ENCODE measurements around the gene FSTL5.

Gene FSTL5

GRCh38 chr4:161356351-161356750 is 807.4 kb downstream of the FSTL5 start:
- Histone ChIP-seq H3K9me3 (no peaks in the 10 kb centered on the region), H3K4me3 (ENCODE audit: low read depth, low read length) (no peak overlapping the region), H3K4me1 (no peaks in the 10 kb centered on the region), H3K36me3 (no peaks in the 10 kb centered on the region), H3K27me3 (no peaks in the 10 kb centered on the region)
- TF ChIP-seq CTCF (IDR thresholded peaks at IDR 0.05; ENCODE audit: low read depth, low read length): no peak
- no peak for DNase-seq

- DNase-seq: no peak
- Histone ChIP-seq H3K27me3 (no peaks in the 10 kb centered on the region), H3K36me3 (no peaks in the 10 kb centered on the region), H3K4me1 (no peaks in the 10 kb centered on the region), H3K4me3 (ENCODE audit: low read depth, low read length) (no peak overlapping the region), H3K9me3 (no peaks in the 10 kb centered on the region)
- TF ChIP-seq CTCF (IDR thresholded peaks at IDR 0.05; ENCODE audit: low read depth, low read length): no peak
Measured at GRCh38 chr4:161350946-161351345, 812.9 kb downstream of the FSTL5 start.

DNA sequence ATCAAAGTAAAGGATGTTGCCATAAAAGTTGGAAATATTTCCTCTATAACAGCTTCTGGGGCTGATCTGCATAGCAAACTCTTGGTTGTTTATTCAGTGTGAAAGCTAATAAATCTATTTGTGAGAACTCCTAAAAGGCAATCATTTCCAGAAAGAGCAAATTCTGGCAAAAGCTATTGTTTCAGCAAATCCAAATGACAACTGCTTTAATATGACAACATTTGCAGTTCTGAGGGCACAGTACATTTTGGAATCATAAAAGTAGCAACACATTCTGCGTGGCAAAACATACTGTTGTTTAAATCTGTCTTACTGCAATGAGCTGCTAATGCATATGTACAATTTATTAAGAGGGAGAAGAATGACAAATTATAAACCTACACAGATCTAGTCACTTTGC is 818.1 kb downstream of the FSTL5 start:
- TF ChIP-seq CTCF (IDR thresholded peaks at IDR 0.05; ENCODE audit: low read depth, low read length): no peak
- Histone ChIP-seq H3K27me3 (no peaks in the 10 kb centered on the region), H3K36me3 (no peaks in the 10 kb centered on the region), H3K4me3 (ENCODE audit: low read depth, low read length) (no peak overlapping the region), H3K4me1 (no peaks in the 10 kb centered on the region), H3K9me3 (no peaks in the 10 kb centered on the region)
- no peak for DNase-seq

DNA sequence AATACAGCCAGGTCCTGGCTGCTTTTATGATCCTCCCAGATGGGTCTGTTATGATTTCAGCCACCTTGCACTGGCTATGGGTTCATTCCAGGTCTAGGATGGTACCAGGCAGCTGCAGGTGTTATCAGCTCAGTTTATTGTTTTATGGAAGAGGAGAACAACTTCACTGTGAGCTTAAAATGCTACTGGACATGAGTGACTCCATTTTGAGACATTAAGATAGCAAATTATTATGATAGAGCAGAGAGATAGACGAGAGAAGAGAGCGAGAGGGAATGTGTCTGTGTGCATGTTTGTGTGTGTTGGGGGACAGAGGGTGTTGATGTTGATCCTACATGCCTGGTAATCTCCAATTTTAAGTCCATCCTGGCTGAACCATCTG is 820.2 kb downstream of the FSTL5 start:
- no peaks in the 10 kb centered on the region for H3K9me3 ChIP-seq
- no peaks in the 10 kb centered on the region for H3K4me1 ChIP-seq
- H3K4me3 ChIP-seq (ENCODE audit: low read depth, low read length): no peak overlapping the region
- TF ChIP-seq CTCF (IDR thresholded peaks at IDR 0.05; ENCODE audit: low read depth, low read length): no peak
- H3K27me3 ChIP-seq: no peaks in the 10 kb centered on the region
- DNase-seq: no peak
- no peaks in the 10 kb centered on the region for H3K36me3 ChIP-seq

DNA sequence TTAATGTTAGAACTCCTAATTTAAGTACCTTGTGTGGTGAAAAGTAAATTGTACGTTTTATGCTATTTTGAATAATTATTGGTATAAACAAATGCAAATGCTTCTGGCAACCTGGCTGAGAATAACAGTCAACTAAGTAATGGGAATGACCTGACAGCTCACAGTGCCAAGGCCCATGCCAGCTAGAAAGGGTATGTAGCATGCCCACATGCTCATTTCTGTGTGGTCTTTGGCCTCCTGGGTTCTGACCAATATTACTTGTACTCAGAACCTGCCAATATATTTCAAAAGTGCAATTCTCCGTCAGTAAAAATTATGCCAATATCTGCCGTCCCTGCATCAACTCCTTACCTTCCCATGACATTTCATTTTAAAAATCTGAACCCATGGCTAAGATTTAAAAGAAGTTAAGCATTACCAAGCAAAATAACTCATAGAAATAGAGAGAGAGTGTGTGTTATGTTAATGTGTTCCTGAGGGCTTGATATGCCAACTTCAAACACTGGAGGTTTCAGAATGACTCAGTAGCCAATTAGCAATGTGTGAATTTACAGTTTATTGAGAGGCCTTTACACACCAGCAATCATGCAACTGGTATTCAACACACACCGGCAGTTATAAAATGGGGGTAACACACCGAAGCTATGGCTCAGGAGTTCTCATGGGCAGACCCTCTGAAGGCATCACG is 820.8 kb downstream of the FSTL5 start:
- no peaks in the 10 kb centered on the region for H3K36me3 ChIP-seq
- no peak overlapping the region for H3K4me3 ChIP-seq (ENCODE audit: low read depth, low read length)
- H3K9me3 ChIP-seq: no peaks in the 10 kb centered on the region
- TF ChIP-seq CTCF (IDR thresholded peaks at IDR 0.05; ENCODE audit: low read depth, low read length): no peak
- DNase-seq: no peak
- no peaks in the 10 kb centered on the region for H3K4me1 ChIP-seq
- H3K27me3 ChIP-seq: no peaks in the 10 kb centered on the region

DNA sequence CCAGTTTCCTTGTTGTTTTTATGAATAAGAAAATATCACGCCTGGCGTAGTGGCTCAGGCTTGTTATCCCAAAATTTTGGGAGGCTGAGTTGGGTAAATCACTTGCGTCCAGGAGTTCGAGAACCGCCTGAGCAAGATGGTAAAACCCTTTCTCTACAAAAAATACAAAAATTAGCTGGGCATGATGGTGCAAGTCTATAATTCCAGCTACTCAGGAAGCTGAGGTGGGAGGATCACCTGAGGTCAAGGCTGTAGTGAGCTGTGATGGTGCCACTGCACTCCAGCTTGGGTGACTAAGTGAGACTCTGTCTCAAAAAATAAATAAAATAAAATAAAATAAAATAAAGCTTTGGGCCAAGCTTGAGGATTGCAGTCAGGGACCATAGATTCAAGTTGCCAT is 827.2 kb downstream of the FSTL5 start:
- H3K4me3 ChIP-seq (ENCODE audit: low read depth, low read length): no peak overlapping the region
- DNase-seq: no peak
- H3K9me3 ChIP-seq: no peaks in the 10 kb centered on the region
- no peaks in the 10 kb centered on the region for H3K36me3 ChIP-seq
- H3K4me1 ChIP-seq: no peaks in the 10 kb centered on the region
- no peak for TF ChIP-seq CTCF (IDR thresholded peaks at IDR 0.05; ENCODE audit: low read depth, low read length)
- no peaks in the 10 kb centered on the region for H3K27me3 ChIP-seq

All from BE2C (cell line).